Measurements from ENCODE around the gene XCL1.

GRCh38 chr1:168623003-168623828, 46.8 kb downstream of the XCL1 start:
- TF ChIP-seq CTCF (IDR thresholded peaks at IDR 0.05; ENCODE audit: extremely low read depth in 1 of 2, insufficient read depth in 1 of 2, low read depth in 1 of 2, low read length in 2 of 2) = no peak
- no peak for TF ChIP-seq POLR2A (IDR thresholded peaks at IDR 0.05; ENCODE audit: low read depth, low read length)
- no peak for TF ChIP-seq EZH2 (IDR thresholded peaks at IDR 0.05; ENCODE audit: borderline replicate concordance, low read depth, low read length, severe bottlenecking)
- TF ChIP-seq MAX (IDR thresholded peaks at IDR 0.05; ENCODE audit: insufficient read depth, insufficient read length) = no peak
- no peak for TF ChIP-seq POLR2AphosphoS5 (IDR thresholded peaks at IDR 0.05; ENCODE audit: insufficient read depth, low read depth, low read length)
- TF ChIP-seq JUN (IDR thresholded peaks at IDR 0.05; ENCODE audit: borderline replicate concordance, insufficient read depth, insufficient read length, low read depth) = no peak
- TF ChIP-seq FOS (IDR thresholded peaks at IDR 0.05; ENCODE audit: borderline replicate concordance, insufficient read depth, low read length) = no peak

Data from endothelial cell of umbilical vein (primary cell).